AG04450 (cell line): ENCODE data around the gene ST7L. TPM values are rescaled to one million over a fixed set of nuclear protein-coding genes. Genes with fewer than 3 reads are reported as not detected.

Experiments used
- CTCF ChIA-PET: fragments of 300-600, 350-600 bp; formaldehyde crosslinking; extraction: SDS; loops from one replicate; lab custom pipeline; 2022; ENCODE audit warnings: antibody characterized with exemption, inconsistent platforms; lab: Charles Lee
- POLR2A ChIA-PET: fragments of 350-600 bp; formaldehyde crosslinking; extraction: SDS; loops from one replicate; lab custom pipeline; 2021; ENCODE audit warnings: antibody characterized with exemption, inconsistent platforms; lab: Yijun Ruan, JAX
- DNase-seq: peaks from one replicate; pipeline ENCODE4 v3.0.0-alpha.2; 2011; ENCODE audit warnings: low read depth, low spot score
- H3K27ac ChIP-seq: one replicate; pipeline ENCODE4 v1.5.1; 2012; ENCODE audit warnings: low read depth, low read length, control low read depth
- H3K27me3 ChIP-seq: one replicate; pipeline ENCODE4 v1.6.0; 2012; ENCODE audit warnings: low read length; ENCODE audit not compliant: control insufficient read depth, insufficient read depth
- H3K4me3 ChIP-seq: 2 replicates; pipeline ENCODE4 v1.5.1; 2011; ENCODE audit warnings: mild to moderate bottlenecking, low read depth, low read length, control low read depth
- H3K9me3 ChIP-seq: 2 replicates; pipeline ENCODE4 v1.5.1; 2012; ENCODE audit warnings: low read length; ENCODE audit not compliant: control insufficient read depth, insufficient read depth
- CTCF ChIP-seq: IDR thresholded peaks from 2 replicates; pipeline ENCODE4 v1.5.1; 2011; ENCODE audit warnings: low read depth, low read length, control low read depth, inconsistent platforms
- polyA plus RNA-seq: library from polyadenylated mRNA; depleted of rRNA; stranded (reverse); fragments of >200 nt; gene quantifications from 2 replicates; pipeline ENCODE4 v1.2.3, GENCODE V29; 2011

Gene ST7L
- polyA plus RNA-seq, 1 experiment, result 13.5 TPM

GRCh38 chr1:112558634-112559033 lies 60.3 kb downstream of the ST7L start:
- no peaks in the 10 kb centered on the region for H3K27me3 ChIP-seq
- no peak for DNase-seq
- no peak for TF ChIP-seq CTCF
- ChIA-PET CTCF (interaction anchor here (1.1 to 1.3 kb wide), 2 partner anchors 57 to 134 kb away, joined by 4 read pairs; no protein-coding TSS in a partner anchor), POLR2A (no interaction called here)
- H3K27ac ChIP-seq, result no peak overlapping the region
- no peak overlapping the region for H3K4me3 ChIP-seq
- H3K9me3 ChIP-seq, result no peaks in the 10 kb centered on the region

DNA sequence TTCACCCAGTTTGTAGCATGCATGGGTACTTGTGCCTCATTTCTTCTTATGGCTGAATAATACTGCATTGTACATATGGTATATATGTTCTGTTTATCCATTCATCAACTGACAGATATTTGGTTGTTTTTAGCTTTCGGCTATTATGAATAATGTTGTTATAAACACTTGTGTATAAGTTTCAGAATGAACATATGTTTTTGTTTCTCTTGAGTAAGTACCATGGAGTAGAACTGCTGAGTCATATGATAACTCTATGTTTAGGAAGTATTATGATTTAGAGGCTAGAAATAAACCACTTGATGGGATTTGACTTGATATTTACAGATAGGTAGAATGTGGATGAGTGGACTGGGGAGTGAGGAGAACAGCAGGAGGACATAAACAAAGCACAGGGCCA lies 61.6 kb downstream of the ST7L start:
- H3K9me3 ChIP-seq, result no peaks in the 10 kb centered on the region
- H3K27me3 ChIP-seq, result no peaks in the 10 kb centered on the region
- no peak overlapping the region for H3K27ac ChIP-seq
- no peak for TF ChIP-seq CTCF
- no peak overlapping the region for H3K4me3 ChIP-seq
- ChIA-PET POLR2A (no interaction called here), CTCF (no interaction called here)
- DNase-seq, result no peak

GRCh38 chr1:112554411-112554810 lies 64.5 kb downstream of the ST7L start:
- Histone ChIP-seq H3K9me3 (no peaks in the 10 kb centered on the region), H3K4me3 (no peak overlapping the region), H3K27me3 (no peaks in the 10 kb centered on the region), H3K27ac (no peak overlapping the region)
- DNase-seq, result no peak
- POLR2A ChIA-PET, result no interaction called here
- TF ChIP-seq CTCF, result no peak
- CTCF ChIA-PET, result interaction anchor here (0.6 to 1.3 kb wide), 2 partner anchors 10 to 60 kb away, joined by 3 to 4 read pairs; no protein-coding TSS in a partner anchor

GRCh38 chr1:112549590-112549989 lies 69.4 kb downstream of the ST7L start:
- ChIA-PET CTCF (no interaction called here), POLR2A (no interaction called here)
- no peaks in the 10 kb centered on the region for H3K27me3 ChIP-seq
- no peak for DNase-seq
- no peak overlapping the region for H3K4me3 ChIP-seq
- no peaks in the 10 kb centered on the region for H3K9me3 ChIP-seq
- TF ChIP-seq CTCF, result no peak
- no peak overlapping the region for H3K27ac ChIP-seq

DNA sequence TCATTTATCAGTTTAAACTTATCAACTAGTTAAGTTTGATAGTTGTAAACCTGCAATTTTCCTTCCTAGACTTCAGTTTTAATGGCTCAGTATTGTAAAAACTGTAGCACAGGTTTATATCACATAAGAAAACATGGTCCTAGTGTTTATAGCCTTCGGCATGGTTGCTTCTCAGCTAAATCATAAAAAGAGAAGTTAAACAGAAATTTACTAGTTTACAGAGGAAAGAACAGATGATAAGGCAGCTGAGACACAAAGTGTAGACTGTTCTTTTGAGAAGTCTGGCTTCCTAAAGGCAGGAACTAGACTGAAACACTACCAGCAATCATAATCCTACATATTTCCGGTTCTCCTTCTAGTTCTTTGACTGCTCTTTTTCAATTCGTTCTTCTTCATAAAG lies 70.4 kb downstream of the ST7L start:
- Histone ChIP-seq H3K4me3 (no peak overlapping the region), H3K27me3 (no peaks in the 10 kb centered on the region), H3K27ac (no peak overlapping the region), H3K9me3 (no peaks in the 10 kb centered on the region)
- no peak for DNase-seq
- no peak for TF ChIP-seq CTCF
- ChIA-PET POLR2A (no interaction called here), CTCF (no interaction called here)
